Lung (tissue), 12 donors: Measurements from ENCODE around the gene NEO1. TPM values are rescaled to one million over a fixed set of nuclear protein-coding genes. Genes with fewer than 3 reads are reported as not detected.

Experiments used
- ATAC-seq: fragments of 200-7000 bp; cut with Tn5 transposase; one replicate; pipeline ENCODE4 v1.9.1; 2020; ENCODE audit warnings: moderate number of reproducible peaks; ENCODE audit not compliant: insufficient read depth, low FRiP score
- DNase-seq, 3 donors: peaks; one replicate each; pipeline ENCODE4 v3.0.0-alpha.2; 2013 to 2017
- H3K27ac ChIP-seq, 2 donors: one replicate each; pipeline ENCODE4 v1.5.1; 2013; ENCODE audit warnings: mild to moderate bottlenecking in 2 of 2, moderate library complexity in 2 of 2, control low read depth in 1 of 2, inconsistent platforms in 1 of 2, low read depth in 1 of 2, low read length in 1 of 2
- H3K27me3 ChIP-seq, 3 donors: one replicate each; pipeline ENCODE4 v1.5.1; 2013; ENCODE audit warnings: low read length in 2 of 3; ENCODE audit not compliant: control insufficient read depth in 3 of 3, insufficient read depth in 3 of 3
- H3K36me3 ChIP-seq, 4 donors: one replicate each; pipeline ENCODE4 v1.5.1; 2013; ENCODE audit warnings: low read length in 4 of 4, mild to moderate bottlenecking in 1 of 4, moderate library complexity in 1 of 4; ENCODE audit not compliant: control insufficient read depth in 4 of 4, insufficient read depth in 4 of 4
- H3K4me1 ChIP-seq, 5 donors: one replicate each; pipeline ENCODE4 v1.5.1; 2013; ENCODE audit warnings: low read length in 5 of 5, mild to moderate bottlenecking in 2 of 5, moderate library complexity in 1 of 5; ENCODE audit not compliant: control insufficient read depth in 5 of 5, insufficient read depth in 5 of 5
- H3K4me3 ChIP-seq: one replicate; pipeline ENCODE4 v1.5.1; 2013; ENCODE audit warnings: mild to moderate bottlenecking, control low read depth, moderate library complexity
- H3K9ac ChIP-seq, 2 donors: one replicate each; pipeline ENCODE4 v1.5.1; 2013; ENCODE audit warnings: low read length in 2 of 2, control low read depth in 1 of 2; ENCODE audit not compliant: insufficient read depth in 1 of 2
- H3K9me3 ChIP-seq, 4 donors: one replicate each; pipeline ENCODE4 v1.5.1; 2013; ENCODE audit warnings: low read length in 3 of 4, mild to moderate bottlenecking in 1 of 4, moderate library complexity in 1 of 4; ENCODE audit not compliant: control insufficient read depth in 4 of 4, insufficient read depth in 3 of 4
- WGBS, 2 donors: extraction: QIAGEN DNeasy Blood & Tissue Kit; methylation state at CpG; one replicate each; pipeline ENCODE4 v1.1.7; 2013; 5-methylcytosine and 5-hydroxymethylcytosine counted together
- polyA plus RNA-seq, 2 donors: library from polyadenylated mRNA; stranded (reverse); fragments of 200-250 nt; gene quantifications; one replicate each; pipeline ENCODE4 v1.2.1, GENCODE V29; 2013
- total RNA-seq, 2 donors: library from RNA; depleted of rRNA in 1 of 2; stranded (reverse); fragments of >200 nt in 1 of 2; gene quantifications; one replicate each; pipeline ENCODE4 v1.2.1, GENCODE V29; 2014 to 2021
- TF ChIP-seq, protein P1 (sequence below): IDR thresholded peaks from 2 replicates; pipeline ENCODE4 v1.5.1; 2012; ENCODE audit warnings: mild to moderate bottlenecking; ENCODE audit errors: control extremely low read depth, extremely low read depth
- donor health status: control.
- donor health status: control.
- donor health status: Bipolar disorder and iron deficiency.
- donor health status: healthy.
- donor health status: DM: yes; HTN: yes; CAD: no.

The NEO1 gene
- total and polyA plus RNA-seq, 4 donors, result 6.9 to 70.8 (median 16.5) TPM

DNA sequence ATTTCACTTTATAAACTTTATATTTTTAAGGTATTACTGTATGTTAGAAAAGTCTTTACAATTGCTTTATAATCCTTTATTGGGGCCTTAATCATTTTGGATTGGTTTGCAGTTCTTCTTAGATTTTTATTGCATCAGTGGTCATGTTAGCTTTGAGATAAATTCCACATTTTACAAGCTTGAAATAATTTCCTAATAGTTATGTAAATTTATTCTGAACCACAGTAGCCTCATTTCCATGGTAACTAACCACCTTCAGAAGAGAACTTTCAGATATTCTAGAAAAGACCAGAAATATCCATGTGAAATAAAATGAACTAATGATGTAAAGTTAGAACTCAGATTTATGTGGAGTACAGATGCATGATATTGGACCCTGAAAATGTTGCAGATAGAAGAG lies 94.2 kb downstream of the NEO1 start:
- no peaks in the 10 kb centered on the region for H3K4me1 ChIP-seq
- ATAC-seq, result no peak
- DNase-seq, result no peak
- no peak overlapping the region for H3K4me3 ChIP-seq
- peaks cover 1 to 12% (median 5%) of the 10 kb centered on the region in 4 donors for H3K36me3 ChIP-seq
- TF ChIP-seq, protein P1, sequence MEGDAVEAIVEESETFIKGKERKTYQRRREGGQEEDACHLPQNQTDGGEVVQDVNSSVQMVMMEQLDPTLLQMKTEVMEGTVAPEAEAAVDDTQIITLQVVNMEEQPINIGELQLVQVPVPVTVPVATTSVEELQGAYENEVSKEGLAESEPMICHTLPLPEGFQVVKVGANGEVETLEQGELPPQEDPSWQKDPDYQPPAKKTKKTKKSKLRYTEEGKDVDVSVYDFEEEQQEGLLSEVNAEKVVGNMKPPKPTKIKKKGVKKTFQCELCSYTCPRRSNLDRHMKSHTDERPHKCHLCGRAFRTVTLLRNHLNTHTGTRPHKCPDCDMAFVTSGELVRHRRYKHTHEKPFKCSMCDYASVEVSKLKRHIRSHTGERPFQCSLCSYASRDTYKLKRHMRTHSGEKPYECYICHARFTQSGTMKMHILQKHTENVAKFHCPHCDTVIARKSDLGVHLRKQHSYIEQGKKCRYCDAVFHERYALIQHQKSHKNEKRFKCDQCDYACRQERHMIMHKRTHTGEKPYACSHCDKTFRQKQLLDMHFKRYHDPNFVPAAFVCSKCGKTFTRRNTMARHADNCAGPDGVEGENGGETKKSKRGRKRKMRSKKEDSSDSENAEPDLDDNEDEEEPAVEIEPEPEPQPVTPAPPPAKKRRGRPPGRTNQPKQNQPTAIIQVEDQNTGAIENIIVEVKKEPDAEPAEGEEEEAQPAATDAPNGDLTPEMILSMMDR, result no peak
- H3K27ac ChIP-seq, result no peak overlapping the region
- no peaks in the 10 kb centered on the region for H3K9me3 ChIP-seq
- no peaks in the 10 kb centered on the region for H3K27me3 ChIP-seq
- H3K9ac ChIP-seq, result no peak overlapping the region

DNA sequence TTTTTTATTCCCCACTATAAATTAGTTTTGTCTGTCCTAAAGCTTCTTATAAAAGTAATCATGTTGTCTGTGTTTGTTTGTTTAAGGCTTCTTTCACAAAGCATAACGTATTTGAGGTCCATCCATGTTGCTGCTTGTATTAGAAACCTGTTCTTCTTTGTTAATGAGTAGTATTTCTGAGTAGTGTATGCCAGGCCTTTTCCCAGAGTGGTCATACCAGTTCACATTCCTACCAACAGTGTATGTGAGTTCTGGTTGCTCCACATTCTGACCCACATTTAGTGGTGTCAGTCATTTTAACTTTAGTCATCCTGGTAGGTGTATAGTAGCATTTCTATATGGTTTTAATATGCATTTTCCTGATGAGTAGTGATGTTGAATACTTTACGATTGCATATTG lies 98.6 kb downstream of the NEO1 start:
- Histone ChIP-seq H3K36me3 (peaks cover 0 to 11% (median 5%) of the 10 kb centered on the region in 4 donors), H3K27ac (no peak overlapping the region), H3K27me3 (no peaks in the 10 kb centered on the region), H3K4me3 (no peak overlapping the region), H3K4me1 (no peaks in the 10 kb centered on the region), H3K9ac (no peak overlapping the region), H3K9me3 (peaks cover 0 to 6% (median 1%) of the 10 kb centered on the region in 4 donors)
- ATAC-seq (no peak), DNase-seq (no peak)
- TF ChIP-seq, protein P1, result no peak
- WGBS, 2 donors, result 83 to 90% methylated on average over 2 of the region's 2 CpGs

DNA sequence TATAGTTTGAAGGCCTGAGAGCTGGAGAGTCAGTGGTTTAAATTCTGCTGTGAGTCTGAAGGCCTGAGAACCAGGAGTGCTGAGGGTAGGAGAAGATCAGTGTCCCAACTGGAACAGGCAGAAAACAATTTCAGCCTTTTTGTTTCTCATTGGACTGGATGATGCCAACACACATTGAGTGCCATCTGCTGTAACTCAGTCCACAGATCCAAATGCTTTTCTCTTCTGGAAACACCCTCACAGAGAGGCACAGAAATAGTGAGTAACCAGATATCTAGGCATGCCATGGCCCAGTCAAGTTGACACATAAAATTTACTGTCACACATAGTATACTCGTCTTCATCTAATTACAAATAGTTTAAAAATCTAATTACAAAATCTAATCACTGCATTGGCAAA lies 100.8 kb downstream of the NEO1 start:
- Histone ChIP-seq H3K4me1 (no peaks in the 10 kb centered on the region), H3K9me3 (peaks cover 0 to 10% (median 2%) of the 10 kb centered on the region in 4 donors), H3K27me3 (no peaks in the 10 kb centered on the region), H3K27ac (no peak overlapping the region), H3K36me3 (peaks cover 0 to 18% (median 4%) of the 10 kb centered on the region in 4 donors), H3K4me3 (no peak overlapping the region), H3K9ac (no peak overlapping the region)
- 89% methylated on average over 1 of the region's 1 CpG for WGBS, 2 donors
- TF ChIP-seq, protein P1, result no peak
- no peak for DNase-seq
- ATAC-seq, result no peak

DNA sequence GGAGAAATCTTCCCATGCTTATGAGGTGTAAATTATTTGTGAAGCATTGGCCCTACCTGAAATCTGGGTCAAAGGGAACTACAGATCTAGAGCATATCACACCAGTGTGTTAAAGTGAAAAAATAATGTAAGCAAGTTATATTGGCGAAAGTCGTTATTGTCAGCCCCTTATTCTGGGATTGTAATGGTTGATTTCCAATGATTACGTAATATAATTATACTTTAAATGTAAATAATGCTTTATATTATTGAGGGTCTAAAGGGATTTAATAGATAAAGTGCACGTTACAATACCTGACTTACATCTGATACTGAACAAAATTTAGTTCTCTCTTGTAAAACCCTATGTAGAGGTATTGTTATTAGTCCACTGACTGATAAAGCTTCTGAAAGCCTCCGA lies 101.2 kb downstream of the NEO1 start:
- Histone ChIP-seq H3K27ac (no peak overlapping the region), H3K4me3 (no peak overlapping the region), H3K27me3 (no peaks in the 10 kb centered on the region), H3K36me3 (peaks cover 0 to 18% (median 4%) of the 10 kb centered on the region in 4 donors), H3K9ac (no peak overlapping the region), H3K9me3 (peaks cover 0 to 10% (median 2%) of the 10 kb centered on the region in 4 donors), H3K4me1 (no peaks in the 10 kb centered on the region)
- 94 to 96% methylated on average over 5 of the region's 5 CpGs for WGBS, 2 donors
- TF ChIP-seq, protein P1, result no peak
- DNase-seq, result no peak
- ATAC-seq, result no peak
